Measurements from ENCODE around the gene NDUFA7. TPM values are rescaled to one million over a fixed set of nuclear protein-coding genes. Genes with fewer than 3 reads are reported as not detected.

Gene NDUFA7
- total and polyA plus RNA-seq, 2 donors from 2014 or later: 51.2 to 304 TPM

- Histone ChIP-seq H3K27ac (ENCODE audit: low read depth in 2 of 2, low read length in 2 of 2) (no peak overlapping the region), H3K9me3 (ENCODE audit: control insufficient read depth in 2 of 3, insufficient read depth in 1 of 3, low read length in 3 of 3) (no peaks in the 10 kb centered on the region), H3K4me3 (ENCODE audit: low read length in 3 of 3) (no peak overlapping the region), H3K4me1 (ENCODE audit: control insufficient read depth in 2 of 3, insufficient read depth in 2 of 3, low read depth in 1 of 3, low read length in 3 of 3) (peaks cover 0 to 20% (median 0%) of the 10 kb centered on the region in 3 donors), H3K27me3 (ENCODE audit: control insufficient read depth, insufficient read depth, low read length) (no peaks in the 10 kb centered on the region), H3K9ac (ENCODE audit: low read length in 3 of 3) (no peak overlapping the region), H3K36me3 (ENCODE audit: control insufficient read depth in 2 of 3, insufficient read depth in 3 of 3, low read length in 3 of 3) (peaks cover 3 to 17% (median 13%) of the 10 kb centered on the region in 3 donors)
- DNase-seq (peak in 1 of 5 donors; percentile 46), FAIRE-seq (no peak)
- TF ChIP-seq CTCF (IDR thresholded peaks at IDR 0.05; ENCODE audit: borderline replicate concordance, extremely low read depth, insufficient read depth): no peak
- intact Hi-C loops (cut with DNase I): no loop called here
Measured at GRCh38 chr19:8311461-8312260, 9.5 kb downstream of the NDUFA7 start.

GRCh38 chr19:8310342-8311055, 10.7 kb downstream of the NDUFA7 start:
- intact Hi-C loops (cut with DNase I): no loop called here

GRCh38 chr19:8308891-8309291, 12.3 kb downstream of the NDUFA7 start:
- intact Hi-C loops (cut with DNase I): no loop called here
- peaks cover 0 to 20% (median 0%) of the 10 kb centered on the region in 3 donors for H3K4me1 ChIP-seq (ENCODE audit: control insufficient read depth in 2 of 3, insufficient read depth in 2 of 3, low read depth in 1 of 3, low read length in 3 of 3)
- H3K27ac ChIP-seq (ENCODE audit: low read depth in 2 of 2, low read length in 2 of 2): no peak overlapping the region
- H3K9me3 ChIP-seq (ENCODE audit: control insufficient read depth in 2 of 3, insufficient read depth in 1 of 3, low read length in 3 of 3): no peaks in the 10 kb centered on the region
- H3K36me3 ChIP-seq (ENCODE audit: control insufficient read depth in 2 of 3, insufficient read depth in 3 of 3, low read length in 3 of 3): peaks cover 0 to 4% (median 3%) of the 10 kb centered on the region in 3 donors
- no peak for FAIRE-seq
- no peak for TF ChIP-seq CTCF (IDR thresholded peaks at IDR 0.05; ENCODE audit: borderline replicate concordance, extremely low read depth, insufficient read depth)
- peak overlapping the region in 2 of 3 donors; percentile 59 to 82 for H3K4me3 ChIP-seq (ENCODE audit: low read length in 3 of 3)
- no peaks in the 10 kb centered on the region for H3K27me3 ChIP-seq (ENCODE audit: control insufficient read depth, insufficient read depth, low read length)
- no peak overlapping the region for H3K9ac ChIP-seq (ENCODE audit: low read length in 3 of 3)
- peak in 1 of 5 donors; percentile 36 for DNase-seq

More at GRCh38 chr19:8310342-8311055, 10.7 kb downstream of the NDUFA7 start:
- Histone ChIP-seq H3K4me3 (ENCODE audit: low read length in 3 of 3) (no peak overlapping the region), H3K27me3 (ENCODE audit: control insufficient read depth, insufficient read depth, low read length) (no peaks in the 10 kb centered on the region), H3K36me3 (ENCODE audit: control insufficient read depth in 2 of 3, insufficient read depth in 3 of 3, low read length in 3 of 3) (peaks cover 3 to 13% (median 12%) of the 10 kb centered on the region in 3 donors), H3K9ac (ENCODE audit: low read length in 3 of 3) (no peak overlapping the region), H3K9me3 (ENCODE audit: control insufficient read depth in 2 of 3, insufficient read depth in 1 of 3, low read length in 3 of 3) (no peaks in the 10 kb centered on the region), H3K4me1 (ENCODE audit: control insufficient read depth in 2 of 3, insufficient read depth in 2 of 3, low read depth in 1 of 3, low read length in 3 of 3) (peaks cover 0 to 20% (median 0%) of the 10 kb centered on the region in 3 donors), H3K27ac (ENCODE audit: low read depth in 2 of 2, low read length in 2 of 2) (no peak overlapping the region)
- TF ChIP-seq CTCF (IDR thresholded peaks at IDR 0.05; ENCODE audit: borderline replicate concordance, extremely low read depth, insufficient read depth): no peak
- FAIRE-seq: no peak
- peak in 1 of 5 donors; percentile 22 for DNase-seq
